ENCODE measurements around the gene ARAP2. TPM values are rescaled to one million over a fixed set of nuclear protein-coding genes. Genes with fewer than 3 reads are reported as not detected.

The ARAP2 gene
- total and polyA plus RNA-seq, 9 of the 15 experiments (the other 6 are each of a cell fraction or from before 2014, with no cell fraction given): 0.03 to 0.35 (median 0.11) TPM; not detected in 4

GRCh38 chr4:36130641-36131040 lies 113.7 kb downstream of the ARAP2 start (continued):
- TF ChIP-seq CREB3 (tag; conservative IDR thresholded peaks at IDR 0.05; ENCODE audit: low read depth) (no peak), JUN (IDR thresholded peaks at IDR 0.05; ENCODE audit: borderline replicate concordance, low read depth, low read length) (no peak), JUN (CRISPR knock-in tag; IDR thresholded peaks at IDR 0.05; ENCODE audit: borderline replicate concordance) (no peak), MXD1 (CRISPR knock-in tag; IDR thresholded peaks at IDR 0.05; ENCODE audit: borderline replicate concordance, poor library complexity, severe bottlenecking) (no peak), ZSCAN29 (IDR thresholded peaks at IDR 0.05) (no peak), STAG1 (CRISPR knock-in tag; IDR thresholded peaks at IDR 0.05; ENCODE audit: borderline replicate concordance) (no peak), BDP1 (IDR thresholded peaks at IDR 0.05; ENCODE audit: insufficient read depth, insufficient read length) (no peak), ZBED1 (IDR thresholded peaks at IDR 0.05) (no peak), GTF2A2 (tag; IDR thresholded peaks at IDR 0.05) (no peak), ZFX (CRISPR knock-in tag; IDR thresholded peaks at IDR 0.05) (no peak), ZBTB26 (CRISPR knock-in tag; IDR thresholded peaks at IDR 0.05) (no peak)
- TF ChIP-seq, protein P1, sequence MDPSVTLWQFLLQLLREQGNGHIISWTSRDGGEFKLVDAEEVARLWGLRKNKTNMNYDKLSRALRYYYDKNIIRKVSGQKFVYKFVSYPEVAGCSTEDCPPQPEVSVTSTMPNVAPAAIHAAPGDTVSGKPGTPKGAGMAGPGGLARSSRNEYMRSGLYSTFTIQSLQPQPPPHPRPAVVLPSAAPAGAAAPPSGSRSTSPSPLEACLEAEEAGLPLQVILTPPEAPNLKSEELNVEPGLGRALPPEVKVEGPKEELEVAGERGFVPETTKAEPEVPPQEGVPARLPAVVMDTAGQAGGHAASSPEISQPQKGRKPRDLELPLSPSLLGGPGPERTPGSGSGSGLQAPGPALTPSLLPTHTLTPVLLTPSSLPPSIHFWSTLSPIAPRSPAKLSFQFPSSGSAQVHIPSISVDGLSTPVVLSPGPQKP (CRISPR knock-in tag; IDR thresholded peaks at IDR 0.05): no peak
- TF ChIP-seq, protein P2, sequence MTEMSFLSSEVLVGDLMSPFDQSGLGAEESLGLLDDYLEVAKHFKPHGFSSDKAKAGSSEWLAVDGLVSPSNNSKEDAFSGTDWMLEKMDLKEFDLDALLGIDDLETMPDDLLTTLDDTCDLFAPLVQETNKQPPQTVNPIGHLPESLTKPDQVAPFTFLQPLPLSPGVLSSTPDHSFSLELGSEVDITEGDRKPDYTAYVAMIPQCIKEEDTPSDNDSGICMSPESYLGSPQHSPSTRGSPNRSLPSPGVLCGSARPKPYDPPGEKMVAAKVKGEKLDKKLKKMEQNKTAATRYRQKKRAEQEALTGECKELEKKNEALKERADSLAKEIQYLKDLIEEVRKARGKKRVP (CRISPR knock-in tag; IDR thresholded peaks at IDR 0.05): no peak
